GM12891 (cell line): ENCODE data around the gene TALDO1.

Experiments
- DNase-seq: peaks from one replicate; pipeline ENCODE4 v3.0.0; 2011; ENCODE audit warnings: low spot score; ENCODE audit not compliant: insufficient read length
- FAIRE-seq: peaks from 2 replicates; lab custom pipeline; 2011; peaks lifted over from hg19 to GRCh38; lab: Jason Lieb, UNC
- PAX5 ChIP-seq: IDR thresholded peaks from 2 replicates; pipeline ENCODE4 v1.6.1; 2011; ENCODE audit warnings: low read length, moderate library complexity, mild to moderate bottlenecking; ENCODE audit not compliant: insufficient read depth, severe bottlenecking
- POLR2A ChIP-seq: IDR thresholded peaks from 2 replicates; pipeline ENCODE4 v1.6.1; 2011; ENCODE audit warnings: low read depth, low read length, control low read depth
- POLR2AphosphoS5 ChIP-seq: IDR thresholded peaks from 2 replicates; pipeline ENCODE4 v1.6.1; 2011; ENCODE audit warnings: low read depth, low read length, control low read depth
- POU2F2 ChIP-seq: IDR thresholded peaks from 2 replicates; pipeline ENCODE4 v1.6.1; 2011; ENCODE audit warnings: low read depth, mild to moderate bottlenecking, control low read depth, low read length, moderate library complexity
- SPI1 ChIP-seq: IDR thresholded peaks from 2 replicates; pipeline ENCODE4 v1.6.1; 2011; ENCODE audit warnings: low read depth, low read length, control low read depth
- TAF1 ChIP-seq: IDR thresholded peaks from 2 replicates; pipeline ENCODE4 v1.6.1; 2011; ENCODE audit warnings: low read depth, low read length, control low read depth

Gene TALDO1

DNA sequence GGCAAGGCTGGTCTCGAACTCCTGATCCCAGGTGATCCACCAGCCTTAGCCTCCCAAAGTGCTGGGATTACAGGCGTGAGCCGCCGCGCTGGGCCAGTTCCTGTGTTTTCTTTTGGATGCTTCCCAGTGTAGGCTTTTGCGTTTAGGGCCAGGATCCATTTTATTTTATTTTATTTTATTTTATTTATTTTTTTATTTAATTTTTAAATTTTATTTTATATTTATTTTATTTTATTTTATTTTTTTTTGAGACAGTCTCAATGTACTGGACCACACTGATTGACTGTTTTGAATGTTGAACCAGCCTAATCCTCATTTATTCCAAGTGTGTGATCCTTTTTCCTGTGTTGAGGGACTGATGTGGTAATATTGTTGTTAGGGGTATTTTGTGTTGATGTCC is 32.8 kb upstream of the TALDO1 start:
- no peak for FAIRE-seq
- TF ChIP-seq SPI1 (no peak), POLR2AphosphoS5 (no peak), POU2F2 (no peak), PAX5 (no peak), POLR2A (no peak), TAF1 (no peak)
- DNase-seq = no peak

GRCh38 chr11:719214-720016 is 27.8 kb upstream of the TALDO1 start:
- TF ChIP-seq POLR2AphosphoS5 = no peak
- no peak for TF ChIP-seq POU2F2
- TF ChIP-seq SPI1 = no peak
- TF ChIP-seq TAF1 = no peak
- no peak for TF ChIP-seq POLR2A
- TF ChIP-seq PAX5 = no peak
- no peak for DNase-seq
- no peak for FAIRE-seq

DNA sequence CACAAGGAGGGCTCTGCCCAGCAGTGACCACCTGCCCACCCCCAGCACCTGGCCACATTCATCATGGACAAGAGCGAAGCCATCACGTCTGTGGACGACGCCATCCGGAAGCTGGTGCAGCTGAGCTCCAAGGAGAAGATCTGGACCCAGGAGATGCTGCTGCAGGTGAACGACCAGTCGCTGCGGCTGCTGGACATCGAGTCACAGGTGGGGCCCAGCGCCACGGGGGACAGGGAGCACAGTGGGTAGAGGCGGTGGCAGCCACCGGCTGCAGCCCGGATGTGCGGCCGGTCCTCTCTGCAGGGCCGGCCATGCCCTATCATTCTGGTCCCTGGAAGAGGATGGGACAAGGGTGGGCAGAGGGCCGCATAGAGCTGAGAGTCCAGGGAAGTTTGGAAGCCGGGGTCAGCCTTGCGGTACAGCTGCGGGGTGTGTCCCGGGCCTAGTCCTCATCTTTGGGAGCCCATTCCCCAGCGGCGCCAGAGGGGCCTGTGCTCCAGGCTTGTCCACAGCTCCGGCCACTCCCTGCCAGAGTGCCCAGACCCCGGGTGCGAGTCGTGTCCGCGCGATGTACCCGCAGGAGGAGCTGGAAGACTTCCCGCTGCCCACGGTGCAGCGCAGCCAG is 27.1 kb upstream of the TALDO1 start:
- no peak for DNase-seq
- TF ChIP-seq SPI1 = no peak
- TF ChIP-seq POLR2AphosphoS5 = no peak
- TF ChIP-seq TAF1 = no peak
- no peak for TF ChIP-seq POLR2A
- no peak for TF ChIP-seq POU2F2
- TF ChIP-seq PAX5 = no peak
- FAIRE-seq = no peak

DNA sequence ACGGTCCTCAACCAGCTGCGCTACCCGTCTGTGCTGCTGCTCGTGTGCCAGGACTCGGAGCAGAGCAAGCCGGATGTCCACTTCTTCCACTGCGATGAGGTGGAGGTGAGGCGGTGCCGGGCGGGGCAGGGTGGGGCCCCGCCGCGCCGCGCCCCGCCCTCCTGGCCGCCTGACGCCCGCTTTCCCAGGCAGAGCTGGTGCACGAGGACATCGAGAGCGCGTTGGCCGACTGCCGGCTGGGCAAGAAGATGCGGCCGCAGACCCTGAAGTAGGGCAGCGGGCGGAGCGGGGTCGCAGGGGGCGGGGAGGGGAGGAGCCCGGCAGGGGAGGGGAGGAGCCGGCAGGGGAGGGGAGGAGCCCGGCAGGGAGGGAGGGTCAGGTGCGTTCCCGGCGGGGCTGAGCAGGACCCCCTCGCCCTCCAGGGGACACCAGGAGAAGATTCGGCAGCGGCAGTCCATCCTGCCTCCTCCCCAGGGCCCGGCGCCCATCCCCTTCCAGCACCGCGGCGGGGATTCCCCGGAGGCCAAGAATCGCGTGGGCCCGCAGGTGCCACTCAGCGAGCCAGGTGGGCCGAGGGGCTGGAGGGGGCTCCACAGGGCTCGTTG is 26.5 kb upstream of the TALDO1 start:
- DNase-seq = no peak
- TF ChIP-seq POLR2A (no peak), TAF1 (no peak), POLR2AphosphoS5 (no peak), SPI1 (no peak), PAX5 (no peak), POU2F2 (no peak)
- peak; percentile 71 for FAIRE-seq

- DNase-seq (no peak), FAIRE-seq (no peak)
- TF ChIP-seq POLR2AphosphoS5 (no peak), PAX5 (no peak), POU2F2 (no peak), TAF1 (no peak), POLR2A (no peak), SPI1 (no peak)
Measured at GRCh38 chr11:721247-721740, 26.0 kb upstream of the TALDO1 start.

DNA sequence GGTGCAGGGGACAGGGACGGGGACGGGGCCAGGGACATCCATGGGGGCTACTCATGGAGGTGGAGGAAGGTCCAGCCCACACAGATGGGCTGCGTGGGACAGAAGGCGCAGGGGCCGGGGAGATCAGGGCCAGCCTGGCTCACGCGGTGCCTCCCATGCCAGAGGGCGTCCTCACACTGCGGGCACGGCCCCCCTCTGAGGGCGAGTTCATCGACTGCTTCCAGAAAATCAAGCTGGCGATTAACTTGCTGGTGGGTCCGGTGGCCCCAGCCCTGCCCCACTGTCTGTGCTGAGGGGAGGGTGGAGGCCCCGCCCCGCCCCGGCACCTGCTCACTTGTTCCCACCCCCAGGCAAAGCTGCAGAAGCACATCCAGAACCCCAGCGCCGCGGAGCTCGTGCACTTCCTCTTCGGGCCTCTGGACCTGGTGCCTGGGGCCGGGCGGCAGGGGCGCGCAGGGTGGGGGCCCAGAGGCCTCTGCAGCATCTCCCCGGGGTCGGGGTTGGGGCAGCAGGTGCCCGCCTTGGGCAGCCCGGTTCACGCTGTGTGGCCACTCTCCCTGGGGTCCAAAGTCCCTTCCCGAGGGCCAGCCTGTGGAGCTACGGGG is 25.4 kb upstream of the TALDO1 start:
- FAIRE-seq = peak; percentile 76
- no peak for DNase-seq
- no peak for TF ChIP-seq POU2F2
- no peak for TF ChIP-seq POLR2A
- peak; percentile 72 for TF ChIP-seq SPI1

GRCh38 chr11:722346-722811 is 24.9 kb upstream of the TALDO1 start:
- TF ChIP-seq POLR2AphosphoS5 = no peak
- no peak for TF ChIP-seq PAX5
- TF ChIP-seq SPI1 = no peak
- no peak for TF ChIP-seq POLR2A
- FAIRE-seq = no peak
- no peak for DNase-seq

DNA sequence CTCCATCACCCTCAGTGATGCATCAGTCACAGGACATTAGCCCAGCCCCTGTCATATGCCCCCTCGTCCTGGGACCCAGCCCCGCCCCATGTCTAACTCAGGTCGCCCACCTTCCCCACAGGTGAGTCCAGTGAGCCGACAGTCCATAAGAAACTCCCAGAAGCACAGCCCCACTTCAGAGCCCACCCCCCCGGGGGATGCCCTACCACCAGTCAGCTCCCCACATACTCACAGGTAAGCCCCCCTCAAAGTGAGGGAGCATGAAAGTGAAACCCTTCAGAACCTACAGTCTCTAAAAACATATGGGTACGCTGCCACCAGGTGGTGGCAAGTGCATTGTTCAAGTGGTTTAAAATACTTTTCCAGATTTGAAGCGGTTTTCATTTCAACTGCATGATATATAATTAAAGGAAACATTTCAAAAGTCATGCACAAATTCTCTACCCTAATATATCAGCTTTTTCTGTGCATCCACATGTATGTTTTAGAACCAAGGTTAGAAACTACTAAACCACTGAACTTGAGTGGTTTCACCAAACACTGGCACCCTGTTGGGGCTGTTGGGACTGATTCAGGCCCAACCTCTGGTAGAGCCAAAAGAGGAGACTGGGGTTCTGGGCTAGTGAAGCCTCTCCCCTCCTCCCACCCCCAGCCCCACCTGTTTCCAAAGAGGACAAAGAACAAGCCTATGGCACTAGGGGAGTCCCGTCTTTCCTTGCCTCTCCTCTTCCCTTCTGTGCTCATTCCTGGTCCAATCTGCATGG is 24.0 kb upstream of the TALDO1 start:
- FAIRE-seq = peak; percentile 83
- no peak for DNase-seq
- no peak for TF ChIP-seq PAX5
- TF ChIP-seq POLR2A = no peak
- no peak for TF ChIP-seq TAF1
- no peak for TF ChIP-seq SPI1
- TF ChIP-seq POU2F2 = no peak
- no peak for TF ChIP-seq POLR2AphosphoS5

- DNase-seq (no peak), FAIRE-seq (no peak)
- TF ChIP-seq SPI1 (no peak), POLR2AphosphoS5 (no peak), POU2F2 (no peak), PAX5 (no peak), TAF1 (no peak), POLR2A (no peak)
Measured at GRCh38 chr11:724049-724777, 23.1 kb upstream of the TALDO1 start.
